ENCODE results near the gene PNP. TPM values are rescaled to one million over a fixed set of nuclear protein-coding genes. Genes with fewer than 3 reads are reported as not detected.
A peak's percentile ranks its signal among the peaks of the same experiment; 100 is the strongest.
"Not testable (repeated sequence)": the region's sequence is repeated elsewhere in the genome, so short reads cannot be mapped to it uniquely, and the experiment has no call there.

The PNP gene
- 23.8 TPM for total RNA-seq

DNA sequence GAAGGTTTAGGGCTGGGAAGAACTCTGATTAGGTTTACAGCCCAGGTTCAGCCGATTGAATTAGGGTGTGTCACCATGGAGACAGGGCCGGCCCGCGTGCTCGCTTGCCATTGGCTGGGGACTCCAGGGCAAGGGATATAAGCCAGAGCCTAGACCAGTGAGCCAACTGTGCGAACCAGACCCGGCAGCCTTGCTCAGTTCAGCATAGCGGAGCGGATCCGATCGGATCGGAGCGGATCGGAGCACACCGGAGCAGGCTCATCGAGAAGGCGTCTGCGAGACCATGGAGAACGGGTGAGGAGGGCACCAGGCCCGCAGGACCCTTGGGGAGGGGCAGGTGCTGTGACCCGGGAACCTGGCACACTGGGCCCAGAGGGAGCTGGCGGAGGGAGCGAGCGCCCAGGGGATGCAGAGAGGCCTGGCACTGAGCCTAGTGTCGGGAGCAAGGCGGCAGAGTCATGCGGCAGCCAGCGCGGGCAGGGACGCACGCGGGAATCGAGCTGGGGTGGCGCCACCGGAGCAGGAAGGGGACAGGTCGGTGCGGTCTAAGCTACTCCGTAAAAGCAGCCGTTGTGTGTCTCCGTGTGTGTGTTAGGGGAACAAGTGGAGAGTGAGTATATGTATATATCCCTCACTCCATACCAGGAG is at the start of gene PNP:
TSS of gene PNP (plus strand) at position 165 of the 648 bp plus-strand sequence. CDS start at position 284, 119 bp downstream.
- DNase-seq (ENCODE audit: low spot score): peak; percentile 91

DNA sequence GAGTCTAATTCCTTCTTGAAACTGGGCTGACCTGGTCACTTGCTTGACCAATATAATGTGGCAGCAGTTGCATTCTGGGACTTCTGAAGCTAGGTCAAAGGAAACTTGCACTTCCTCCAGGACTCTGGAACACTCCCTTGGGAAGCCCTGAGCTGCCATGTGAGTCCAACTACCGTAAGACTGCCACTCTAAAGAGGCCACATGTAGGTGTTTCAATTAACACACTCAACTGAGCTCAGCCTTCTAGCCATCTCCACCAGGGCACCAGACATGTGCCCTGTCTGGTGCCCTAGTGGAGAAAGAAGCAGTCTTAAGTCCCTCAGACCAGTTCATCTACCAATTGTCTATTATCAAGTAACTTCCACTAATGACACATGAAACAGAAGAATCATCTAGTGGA is 49.8 kb upstream of the PNP start:
- no peak for DNase-seq (ENCODE audit: low spot score)

DNA sequence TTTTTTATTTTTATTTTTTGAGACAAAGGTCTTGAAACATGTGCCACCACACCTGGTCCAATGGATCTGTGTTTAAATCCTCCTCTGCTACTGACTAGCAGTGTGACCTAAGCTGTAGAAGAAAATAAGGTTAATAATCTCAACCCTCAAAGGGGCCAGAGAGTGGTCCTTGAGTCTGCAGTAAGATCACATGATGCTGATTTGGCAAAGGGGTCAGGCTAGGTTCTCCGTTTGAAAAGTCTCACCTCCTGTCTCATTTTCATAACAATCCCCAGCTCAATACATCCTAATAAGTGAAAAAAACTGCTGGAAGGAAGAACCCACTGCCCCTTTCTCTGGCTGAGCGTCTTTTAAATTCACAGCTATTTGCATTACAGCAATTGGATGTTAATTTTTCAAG is 47.9 kb upstream of the PNP start:
- no peak for DNase-seq (ENCODE audit: low spot score)

DNA sequence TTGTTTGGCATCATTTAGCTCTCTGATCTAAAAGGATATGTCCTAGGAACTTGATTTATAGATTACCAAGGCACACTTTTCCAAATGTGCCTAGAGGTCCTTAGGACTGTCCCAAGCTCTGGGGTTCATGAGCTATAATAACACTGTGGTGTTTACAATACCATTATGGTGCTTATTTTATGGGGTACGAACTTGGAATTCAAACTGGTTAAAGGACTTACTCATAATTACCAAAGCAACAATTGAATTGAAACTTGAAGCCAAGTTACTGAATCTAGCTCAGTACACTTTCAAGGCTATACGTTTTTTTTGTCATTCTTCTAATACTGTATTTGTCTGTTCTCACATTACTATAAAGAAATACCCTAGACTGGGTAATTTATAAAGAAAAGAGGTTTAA is 46.3 kb upstream of the PNP start:
- no peak for DNase-seq (ENCODE audit: low spot score)

DNA sequence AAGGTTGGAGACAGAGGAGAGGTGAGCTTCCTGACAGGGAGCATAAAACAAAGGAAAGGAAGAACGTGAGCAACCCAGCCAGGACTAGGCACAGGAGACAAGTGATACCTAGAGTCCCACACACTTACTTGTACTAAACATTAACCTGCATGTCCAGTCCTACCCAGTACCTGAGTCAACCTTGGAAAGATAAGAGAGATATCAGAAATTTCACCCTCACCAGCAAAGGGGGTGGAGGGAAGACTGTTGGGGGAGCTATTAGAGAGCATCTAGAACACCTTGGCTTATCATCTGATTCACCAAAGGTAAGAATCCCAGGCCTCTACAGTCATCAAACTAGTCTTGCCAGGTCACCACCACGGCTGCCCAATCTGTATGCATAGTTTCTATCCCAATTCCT is 44.4 kb upstream of the PNP start:
- no peak for DNase-seq (ENCODE audit: low spot score)

DNA sequence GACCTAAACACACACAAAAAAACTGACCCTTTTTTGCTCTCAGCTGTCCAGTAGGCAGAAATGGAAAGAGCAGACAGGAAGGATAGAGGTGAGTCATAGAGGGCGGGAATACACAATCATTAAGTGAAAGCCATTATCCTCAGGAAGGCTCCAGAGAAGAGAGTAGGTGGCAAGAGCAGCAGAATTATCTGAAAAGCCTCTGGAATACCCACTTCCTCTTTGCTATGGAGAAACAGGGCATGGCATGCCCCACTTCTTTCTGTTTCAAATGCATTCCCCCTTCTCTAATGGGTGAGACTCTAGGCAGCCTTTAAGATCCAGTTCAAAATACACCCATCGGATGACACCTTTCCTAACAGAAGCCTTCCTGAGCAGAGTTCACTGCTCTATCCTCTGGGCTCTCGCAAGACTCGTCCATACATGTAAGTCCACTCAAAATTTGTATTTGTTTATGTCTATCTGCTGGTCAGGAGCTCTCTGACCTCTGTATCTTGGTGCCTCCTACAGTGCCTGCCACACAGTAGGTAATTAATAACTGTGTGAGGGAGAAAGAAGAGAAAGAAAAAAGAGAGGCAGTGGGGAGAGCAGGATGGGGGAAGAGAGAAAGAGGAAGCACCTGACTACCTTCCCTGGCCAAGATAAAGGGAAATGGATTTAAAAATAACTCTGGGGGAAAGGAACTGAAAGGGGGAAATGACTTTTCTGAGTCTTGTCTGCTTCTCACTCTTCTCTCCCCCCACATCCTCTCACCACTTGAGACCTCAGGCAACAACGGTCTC is 41.8 kb upstream of the PNP start:
- no peak for DNase-seq (ENCODE audit: low spot score)

DNA sequence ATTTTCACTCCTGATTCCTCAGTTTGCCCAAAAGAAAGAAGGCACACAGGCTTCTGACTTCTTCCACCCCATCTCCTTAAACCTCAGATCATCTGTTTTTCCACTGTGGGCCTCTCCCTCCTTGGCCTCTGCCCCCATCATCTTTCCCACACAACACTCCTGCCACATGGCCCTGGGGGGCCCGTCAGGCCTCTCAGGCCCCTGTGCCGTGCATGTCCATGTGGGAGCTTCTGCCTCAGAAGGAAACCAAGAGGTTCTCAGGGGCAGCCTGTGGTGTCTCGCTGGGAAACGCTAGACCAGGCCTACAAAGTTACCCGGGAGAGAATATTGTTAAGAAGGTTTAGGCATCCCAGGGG is 41.2 kb upstream of the PNP start:
- DNase-seq (ENCODE audit: low spot score): no peak

DNA sequence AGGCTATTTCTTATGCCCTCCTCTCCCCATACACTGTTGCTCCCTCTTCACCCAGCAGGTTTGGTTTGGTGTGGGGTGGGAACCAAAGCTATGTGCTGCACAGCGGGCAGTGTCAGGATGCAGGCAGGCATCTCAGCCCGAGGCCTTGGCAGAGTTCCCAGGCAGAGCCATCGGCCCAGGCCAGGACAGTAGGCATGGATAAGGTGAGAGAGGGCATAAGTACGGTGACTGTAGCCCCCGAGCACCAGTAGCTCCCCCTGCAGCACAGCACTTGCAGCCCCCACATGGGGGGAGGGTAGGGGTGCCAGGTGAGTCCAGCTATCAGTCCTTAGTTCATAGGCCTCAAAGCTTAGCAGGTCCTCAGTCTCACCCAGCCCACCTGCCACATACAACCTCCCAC is 40.4 kb upstream of the PNP start:
- no peak for DNase-seq (ENCODE audit: low spot score)

DNA sequence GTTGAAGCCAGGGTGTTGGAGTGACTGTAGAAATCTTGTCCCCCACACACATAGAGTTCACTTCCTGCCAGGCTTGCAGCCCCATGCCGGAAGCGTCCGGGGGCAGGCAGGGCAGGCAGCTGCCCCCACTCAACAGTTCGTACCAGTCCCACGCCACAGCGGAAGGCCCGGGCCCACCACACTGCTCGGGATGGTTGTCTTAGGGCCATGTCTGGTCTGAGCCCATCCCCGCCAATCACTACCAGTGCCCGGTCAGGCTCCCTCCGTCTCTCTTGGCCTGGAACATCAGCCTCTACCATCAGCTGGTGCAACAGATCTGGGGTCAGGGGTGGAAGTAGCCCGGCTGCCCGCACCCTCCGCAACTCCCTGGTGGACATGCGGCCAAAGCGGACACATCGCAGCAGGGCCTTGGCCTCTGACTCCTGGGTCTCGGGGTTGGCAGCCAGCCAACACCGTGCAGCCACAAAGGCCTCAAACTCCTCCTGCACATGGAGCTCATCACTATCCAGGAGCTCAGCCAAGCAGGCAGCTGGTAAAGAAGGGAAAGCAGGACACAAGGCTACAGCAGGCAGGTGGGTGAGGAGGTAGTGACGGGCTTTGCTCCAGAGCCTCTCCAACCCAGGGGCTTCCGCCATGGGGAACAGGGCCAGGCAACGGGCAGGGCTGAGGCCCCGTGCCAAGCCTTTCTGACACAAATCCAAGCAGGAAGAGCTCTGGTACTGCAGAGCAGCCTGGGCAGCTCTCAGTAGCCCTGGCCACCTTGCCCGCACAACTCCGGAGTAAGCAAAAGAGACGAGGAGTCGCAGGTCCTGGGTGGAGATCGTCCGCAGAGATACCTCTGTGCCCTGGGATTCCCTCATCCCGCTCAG is 39.2 kb upstream of the PNP start:
- DNase-seq (ENCODE audit: low spot score): no peak

DNA sequence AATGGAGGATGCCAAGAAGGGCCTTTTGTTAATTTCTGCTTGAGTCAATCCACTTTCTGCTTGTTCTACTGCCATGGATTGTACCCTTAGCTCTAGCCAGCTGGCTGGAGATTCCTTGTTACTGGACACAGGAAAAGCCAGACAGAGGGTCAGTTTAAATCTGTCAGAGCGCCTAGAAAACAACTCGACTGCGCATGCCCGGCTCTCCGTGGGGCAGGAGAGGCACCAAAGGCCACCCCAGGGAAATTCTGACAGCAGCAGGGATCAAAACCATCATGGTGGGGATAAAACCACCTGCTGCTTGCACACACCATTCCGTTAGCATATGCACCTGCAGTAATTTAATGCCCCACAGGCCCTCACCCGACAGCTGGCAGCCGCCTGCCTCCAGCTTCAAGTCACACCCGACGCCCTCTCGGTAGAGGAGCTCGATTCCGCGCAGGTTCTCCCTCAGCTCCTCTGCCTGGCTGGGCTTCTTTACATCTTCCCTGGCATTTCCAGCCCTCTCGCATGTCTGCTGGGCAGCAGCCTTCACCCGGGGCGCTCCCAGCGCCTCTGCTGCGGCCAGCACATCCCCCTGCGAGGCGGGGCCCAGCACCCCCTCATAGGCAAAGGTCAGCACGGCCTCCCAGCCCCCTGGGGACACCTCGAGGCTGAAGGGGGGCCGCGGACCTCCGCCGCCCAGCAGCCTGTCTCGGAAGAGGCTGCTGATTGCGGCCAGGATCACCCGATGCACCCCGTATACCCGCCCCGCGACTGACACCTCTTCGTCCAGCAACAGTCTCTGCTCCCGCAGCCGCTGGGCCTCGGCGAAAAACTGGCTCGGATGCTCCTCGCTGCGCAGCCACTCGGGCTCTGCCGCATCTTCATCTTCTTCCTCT is 34.3 kb upstream of the PNP start:
- DNase-seq (ENCODE audit: low spot score): no peak

DNA sequence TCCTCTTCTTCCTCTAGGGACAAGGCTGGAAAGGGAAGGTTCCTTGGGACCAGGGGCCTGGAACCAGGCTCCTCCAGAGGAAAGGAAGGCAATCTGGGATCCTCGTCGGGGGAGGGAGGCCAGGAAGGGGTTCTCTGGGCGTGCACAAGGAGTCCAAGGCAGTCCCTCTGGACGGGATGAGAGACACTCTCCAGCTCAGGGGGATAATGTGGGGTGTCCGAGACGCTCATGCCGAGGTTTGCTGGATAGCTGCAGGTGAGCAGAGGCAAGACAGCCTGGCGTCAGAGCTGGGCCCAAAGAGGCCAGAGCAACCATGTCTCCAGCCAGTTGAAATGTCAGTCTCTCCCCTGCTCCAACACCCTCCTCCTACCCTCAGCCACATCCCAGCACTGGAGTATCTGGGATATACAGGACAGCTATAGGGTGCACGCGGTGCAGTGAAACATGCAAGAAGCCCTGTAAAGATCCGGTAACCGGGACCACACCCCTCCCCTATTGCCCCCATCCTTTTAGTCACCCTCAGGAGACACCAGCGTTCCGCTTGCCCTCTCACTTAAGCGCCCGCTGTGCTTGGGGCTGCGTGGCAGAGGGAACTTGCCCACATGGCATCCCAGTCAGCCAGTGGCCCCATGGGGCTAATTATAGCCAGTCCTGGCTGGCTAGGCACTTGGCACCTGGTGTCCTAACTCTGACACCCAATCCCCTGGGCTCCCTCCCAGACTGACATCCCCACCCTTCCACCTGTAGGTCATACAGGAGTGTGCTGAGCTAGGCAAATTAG is 33.4 kb upstream of the PNP start, which contains the start of gene KLHL33:
TSS of gene KLHL33 (minus strand) at position 585 of the 781 bp plus-strand sequence. CDS start at position 230, 355 bp downstream.
- DNase-seq (ENCODE audit: low spot score): no peak

DNA sequence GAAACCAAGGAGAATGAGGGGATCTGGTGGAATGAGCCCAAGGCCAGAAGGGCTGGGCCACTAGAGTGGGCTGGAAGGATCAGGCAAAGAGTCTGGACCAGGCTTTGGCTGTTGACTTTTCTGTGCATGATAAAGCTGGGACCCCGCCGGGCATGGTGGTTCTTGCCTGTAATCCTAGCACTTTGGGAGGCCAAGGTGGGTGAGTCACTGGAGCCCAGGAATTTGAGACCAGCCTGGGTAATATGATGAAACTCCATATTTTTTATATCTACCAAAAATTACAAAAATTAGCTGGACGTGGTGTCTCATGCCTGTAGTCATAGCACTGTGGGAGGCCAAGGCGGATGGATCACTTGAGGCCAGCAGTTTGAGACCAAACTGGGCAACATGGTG is 32.8 kb upstream of the PNP start:
- no peak for DNase-seq (ENCODE audit: low spot score)

DNA sequence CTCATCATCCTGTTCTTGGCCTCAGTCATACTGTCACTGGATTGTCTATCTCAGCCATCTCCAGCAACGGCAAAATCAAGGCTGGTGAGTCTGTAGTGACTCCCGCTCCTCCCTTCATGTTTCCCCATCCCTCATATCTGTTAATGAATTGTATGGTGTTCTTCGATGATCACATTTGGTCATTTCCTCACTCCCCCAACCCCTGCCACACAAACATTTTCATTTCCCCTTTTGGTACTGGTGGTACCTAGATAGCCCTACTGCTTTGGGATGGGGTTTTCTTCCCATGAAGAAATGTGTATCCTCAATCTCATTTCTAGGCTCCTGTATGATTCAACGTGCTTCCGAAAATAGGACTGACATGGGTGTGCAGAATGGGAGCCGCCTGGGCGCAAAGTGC is 30.5 kb upstream of the PNP start:
- no peak for DNase-seq (ENCODE audit: low spot score)

DNA sequence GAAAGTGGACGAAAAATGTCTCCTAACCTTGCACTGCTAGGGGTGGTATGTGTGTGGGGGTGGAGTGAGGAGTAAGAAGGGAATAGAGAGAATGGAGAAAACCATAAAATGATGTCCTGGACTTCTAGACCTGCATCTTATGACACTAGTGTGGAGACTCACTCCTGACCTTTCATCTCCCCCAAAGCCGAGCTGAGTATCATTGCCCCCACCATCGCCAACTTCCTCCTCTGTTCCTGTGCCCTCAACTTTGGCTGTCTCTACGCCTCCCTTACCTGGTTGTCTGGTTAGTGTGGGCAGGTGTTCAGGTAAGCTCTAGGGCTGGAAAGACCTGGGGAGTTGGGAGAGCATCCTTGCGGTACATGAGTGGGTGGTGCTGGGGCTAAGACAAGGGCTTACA is 28.7 kb upstream of the PNP start:
- DNase-seq (ENCODE audit: low spot score): no peak

DNA sequence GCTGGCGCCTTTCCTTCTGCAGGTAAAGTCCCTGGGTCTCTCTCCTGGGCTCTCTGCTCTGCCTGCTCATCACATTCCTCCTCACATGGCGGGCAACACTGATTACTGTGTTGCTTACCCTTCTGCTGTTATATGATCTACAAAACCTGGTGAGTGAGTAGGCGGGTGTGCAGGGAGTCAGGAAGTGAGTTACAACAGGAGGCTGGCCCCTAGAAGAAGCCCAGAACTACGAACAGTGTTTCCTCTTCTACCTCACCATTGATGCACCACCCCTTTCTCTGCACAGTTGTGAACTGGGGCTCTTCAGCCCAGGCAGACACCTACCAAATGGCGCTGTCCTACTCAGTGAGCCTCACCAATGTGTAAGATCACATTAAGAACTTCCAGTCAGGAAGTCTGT is 28.3 kb upstream of the PNP start:
- no peak for DNase-seq (ENCODE audit: low spot score)

DNA sequence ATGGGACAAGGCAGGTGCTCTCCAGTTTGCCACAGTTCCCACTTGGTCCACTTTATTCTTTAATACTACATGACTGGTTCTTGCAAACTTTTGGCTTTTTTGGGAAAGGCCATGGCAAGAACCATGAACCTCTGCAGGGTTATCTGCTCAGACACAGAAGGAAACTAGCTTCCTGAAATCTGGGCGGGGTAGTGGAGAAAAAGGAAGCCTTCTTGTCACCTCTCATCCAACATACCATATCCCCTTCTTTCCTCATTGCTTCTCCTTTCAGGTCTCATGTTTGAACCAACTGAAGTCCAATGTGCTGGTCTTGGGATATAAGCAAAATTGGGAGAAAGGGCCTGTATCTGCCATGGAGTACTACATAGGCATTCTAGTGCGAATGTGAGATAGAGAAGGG is 27.7 kb upstream of the PNP start:
- DNase-seq (ENCODE audit: low spot score): no peak

DNA sequence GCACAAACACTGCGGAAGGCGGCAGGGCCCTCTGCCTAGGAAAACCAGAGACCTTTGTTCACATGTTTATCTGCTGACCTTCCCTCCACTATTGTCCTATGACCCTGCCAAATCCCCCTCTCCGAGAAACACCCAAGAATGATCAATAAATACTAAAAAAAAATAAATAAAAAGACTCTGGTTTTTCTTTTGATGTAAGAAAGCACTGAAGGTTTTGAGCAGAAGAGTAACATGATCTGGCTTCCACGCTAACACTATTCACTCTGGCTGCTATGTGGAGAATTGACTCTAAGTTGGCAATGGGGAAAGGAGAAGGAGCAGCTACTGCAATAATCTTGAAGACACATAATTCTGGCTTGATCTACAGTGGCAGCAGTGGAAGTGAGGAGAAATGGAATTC is 25.6 kb upstream of the PNP start:
- DNase-seq (ENCODE audit: low spot score): not testable (repeated sequence)

DNA sequence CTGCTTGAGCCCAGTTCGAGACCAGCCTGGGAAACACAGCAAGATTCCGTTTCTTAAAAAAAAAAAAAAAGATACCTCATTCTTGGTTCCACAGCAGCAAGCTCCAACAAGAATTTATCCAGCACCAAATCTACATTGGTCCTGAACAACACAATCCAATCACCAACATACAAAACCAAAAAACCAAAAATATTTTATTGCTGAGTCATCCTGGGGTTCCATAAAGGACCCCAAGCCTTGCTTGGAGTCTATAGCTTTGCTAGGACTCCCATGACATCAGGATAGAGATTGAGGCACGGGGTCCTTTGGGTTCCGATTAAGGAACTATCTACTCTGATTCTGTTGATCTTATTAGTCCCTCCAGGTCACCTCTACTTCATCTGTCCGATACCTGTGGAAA is 22.3 kb upstream of the PNP start:
- no peak for DNase-seq (ENCODE audit: low spot score)

DNA sequence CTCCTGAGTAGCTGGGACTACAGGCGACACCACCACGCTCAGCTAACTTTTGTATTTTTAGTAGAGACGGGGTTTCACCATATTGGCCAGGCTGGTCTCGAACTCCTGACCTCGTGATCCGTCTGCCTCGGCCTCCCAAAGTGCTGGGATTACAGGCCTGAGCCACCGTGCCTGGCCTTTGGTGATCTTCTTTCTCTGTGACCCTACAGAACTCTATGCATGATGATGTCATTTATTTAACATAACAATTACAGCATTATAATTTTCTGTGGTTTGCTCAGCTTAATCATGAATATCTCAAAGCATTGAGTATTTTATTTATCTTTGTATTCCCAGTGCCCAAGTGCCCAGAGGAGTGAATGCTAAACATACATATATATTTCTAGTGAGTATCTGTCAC is 16.4 kb upstream of the PNP start:
- not testable (repeated sequence) for DNase-seq (ENCODE audit: low spot score)

DNA sequence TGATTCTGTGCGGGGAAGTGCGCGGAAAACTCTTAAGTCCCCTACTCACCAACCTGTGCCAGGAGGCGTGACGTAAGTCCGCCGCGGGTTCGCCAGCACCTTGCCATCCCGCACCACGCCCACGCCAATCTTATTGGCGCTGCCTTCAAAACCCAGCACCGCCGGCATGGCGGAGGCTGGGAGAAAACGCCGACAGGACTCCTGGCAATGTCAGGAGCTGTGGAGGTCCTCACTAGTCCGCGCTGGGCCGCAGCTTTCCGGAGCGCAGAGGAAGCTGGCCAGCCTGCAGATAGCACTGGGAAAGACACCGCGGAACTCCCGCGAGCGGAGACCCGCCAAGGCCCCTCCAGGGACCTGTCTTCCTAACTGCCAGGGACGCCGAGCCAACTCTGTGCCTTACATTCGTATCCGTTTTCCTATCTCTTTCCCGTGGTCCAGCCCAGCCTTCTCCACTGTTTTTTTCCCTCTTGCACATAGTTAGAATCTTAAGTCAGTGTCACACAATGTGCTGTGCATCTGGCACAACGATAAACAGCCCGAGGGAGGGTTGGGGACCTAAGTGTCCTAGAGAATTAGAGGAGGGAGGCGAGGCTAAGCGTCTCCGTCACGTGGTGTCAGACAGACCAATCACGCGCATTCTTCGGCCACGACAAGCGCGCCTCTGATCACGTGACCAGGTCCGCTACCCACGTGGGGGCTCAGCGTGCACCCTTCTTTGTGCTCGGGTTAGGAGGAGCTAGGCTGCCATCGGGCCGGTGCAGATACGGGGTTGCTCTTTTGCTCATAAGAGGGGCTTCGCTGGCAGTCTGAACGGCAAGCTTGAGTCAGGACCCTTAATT is 14.5 kb upstream of the PNP start, which contains the start of the genes APEX1 and OSGEP:
TSS of gene APEX1 (plus strand) at position 711 of the 839 bp plus-strand sequence. CDS start 420 bp downstream, outside the sequence.
TSS of gene OSGEP (minus strand) at position 297 of the 839 bp plus-strand sequence. CDS start at position 168, 129 bp downstream.
- DNase-seq (ENCODE audit: low spot score): peak; percentile 99

Measured in ureter (tissue), 1 donor.